Adrenal gland (tissue), 12 donors: ENCODE results near the gene BHLHE23. TPM values are rescaled to one million over a fixed set of nuclear protein-coding genes. Genes with fewer than 3 reads are reported as not detected.

Experiments
- DNase-seq, 7 donors: peaks; one replicate each; pipeline ENCODE4 v3.0.0-alpha.2; 2019 to 2020
- H3K27ac ChIP-seq, 5 donors: fragments of 200-600 bp; sonication (generic) in 4 of 5; 1 replicate in 3 of 5; 2 replicates in 2 of 5; pipeline versions ENCODE4 v1.5.1 to v1.8.0; 2016 to 2020; ENCODE audit warnings: mild to moderate bottlenecking in 1 of 5
- H3K27me3 ChIP-seq: fragments of 200-600 bp; 2 replicates; pipeline ENCODE4 v1.8.0; 2021
- H3K36me3 ChIP-seq, 2 donors: fragments of 200-600 bp; replicated peaks in 1 of 2; 1 replicate in 1 of 2; 2 replicates in 1 of 2; pipeline versions ENCODE4 v1.5.1 to v1.8.0; 2018 to 2022
- H3K4me1 ChIP-seq, 2 donors: fragments of 200-600 bp; replicated peaks in 1 of 2; 1 replicate in 1 of 2; 2 replicates in 1 of 2; pipeline versions ENCODE4 v1.5.1 to v1.8.0; 2018 to 2021
- H3K4me3 ChIP-seq, 4 donors: fragments of 200-600 bp; sonication (generic) in 3 of 4; one replicate each; pipeline ENCODE4 v1.5.1; 2016 to 2018
- H3K9me3 ChIP-seq, 3 donors: fragments of 200-600 bp; sonication (generic) in 1 of 3; replicated peaks in 1 of 3; 1 replicate in 2 of 3; 2 replicates in 1 of 3; pipeline versions ENCODE4 v1.5.1 to v1.8.0; 2016 to 2021
- POLR2A ChIP-seq, 2 donors: fragments of 450-650 bp; IDR thresholded peaks; one replicate each; pipeline ENCODE4 v1.6.1; 2017; ENCODE audit warnings: antibody characterized with exemption in 2 of 2, mild to moderate bottlenecking in 2 of 2, moderate library complexity in 1 of 2
- WGBS, 4 donors: extraction: QIAGEN DNeasy Blood & Tissue Kit in 2 of 4; methylation state at CpG; one replicate each; pipeline versions ENCODE4 v1.1.5 to v1.1.7; 2013 to 2017; 5-methylcytosine and 5-hydroxymethylcytosine counted together
- intact Hi-C, 2 donors: fragments of 100-400 bp; cut with DNase I; formaldehyde crosslinking; loops; one replicate each; pipeline versions ENCODE4 v1.14.1 to v1.15.0; 2022 to 2023
- polyA plus RNA-seq, 3 donors: library from polyadenylated mRNA; stranded (reverse); fragments of 200-250 nt in 2 of 3; fragments of 350-450 nt in 1 of 3; fragmentation: Illumina TruSeq in 1 of 3; extraction: RNeasy Lipid Tissue Mini Kit (QIAGEN cat#74804) in 1 of 3; gene quantifications; one replicate each; pipeline ENCODE4 v1.2.3, GENCODE V29; 2013 to 2014
- total RNA-seq, 9 donors: library from RNA; depleted of rRNA in 4 of 9; stranded (reverse); fragments of >200 nt in 4 of 9; fragments of 120-200 nt in 1 of 9; fragmentation: NEBNext Ultra II Directional in 1 of 9; extraction: Animal tissue kit (Norgen Biotek cat#: 25700) in 1 of 9; gene quantifications; one replicate each; pipeline versions ENCODE4 v1.1.0 to v1.2.4, GENCODE V29; 2013 to 2023
- TF ChIP-seq, protein P1 (sequence below), 6 experiments: fragments of 450-650 bp in 4 of 6; fragments of 200-600 bp in 2 of 6; sonication (generic) in 1 of 6; IDR thresholded peaks; 1 replicate in 5 of 6; 2 replicates in 1 of 6; pipeline versions ENCODE4 v1.5.1 to v1.8.0; 2016 to 2021; ENCODE audit warnings: antibody characterized with exemption in 6 of 6, mild to moderate bottlenecking in 2 of 6, moderate library complexity in 1 of 6
- donor health status: healthy with polysubstance abuse.
- donor health status: Bipolar disorder and iron deficiency.
- donor health status: DM: yes; HTN: yes; CAD: no.
- donor health status: DM: no; HTN: no; CAD: no.
- donor health status: DM: no; HTN: no; CAD: no.
- donor health status: DM: yes; HTN: yes; CAD: no.

BHLHE23 gene
- total and polyA plus RNA-seq, 12 donors, result not detected

- 9 to 16% (median 13%) methylated on average over 17 to 34 of the region's 34 CpGs for WGBS, 4 donors
- intact Hi-C loops, result no loop called here
- Histone ChIP-seq H3K27ac (no peak overlapping the region), H3K9me3 (no peaks in the 10 kb centered on the region), H3K4me3 (no peak overlapping the region), H3K4me1 (no peaks in the 10 kb centered on the region), H3K36me3 (no peaks in the 10 kb centered on the region), H3K27me3 (peaks cover 51% of the 10 kb centered on the region)
- no peak for DNase-seq
- no peak for TF ChIP-seq POLR2A (IDR thresholded peaks at IDR 0.05)
- TF ChIP-seq, protein P1, sequence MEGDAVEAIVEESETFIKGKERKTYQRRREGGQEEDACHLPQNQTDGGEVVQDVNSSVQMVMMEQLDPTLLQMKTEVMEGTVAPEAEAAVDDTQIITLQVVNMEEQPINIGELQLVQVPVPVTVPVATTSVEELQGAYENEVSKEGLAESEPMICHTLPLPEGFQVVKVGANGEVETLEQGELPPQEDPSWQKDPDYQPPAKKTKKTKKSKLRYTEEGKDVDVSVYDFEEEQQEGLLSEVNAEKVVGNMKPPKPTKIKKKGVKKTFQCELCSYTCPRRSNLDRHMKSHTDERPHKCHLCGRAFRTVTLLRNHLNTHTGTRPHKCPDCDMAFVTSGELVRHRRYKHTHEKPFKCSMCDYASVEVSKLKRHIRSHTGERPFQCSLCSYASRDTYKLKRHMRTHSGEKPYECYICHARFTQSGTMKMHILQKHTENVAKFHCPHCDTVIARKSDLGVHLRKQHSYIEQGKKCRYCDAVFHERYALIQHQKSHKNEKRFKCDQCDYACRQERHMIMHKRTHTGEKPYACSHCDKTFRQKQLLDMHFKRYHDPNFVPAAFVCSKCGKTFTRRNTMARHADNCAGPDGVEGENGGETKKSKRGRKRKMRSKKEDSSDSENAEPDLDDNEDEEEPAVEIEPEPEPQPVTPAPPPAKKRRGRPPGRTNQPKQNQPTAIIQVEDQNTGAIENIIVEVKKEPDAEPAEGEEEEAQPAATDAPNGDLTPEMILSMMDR (IDR thresholded peaks at IDR 0.05), result no peak
Measured at GRCh38 chr20:63032861-63033793, 26.4 kb upstream of the BHLHE23 start.

DNA sequence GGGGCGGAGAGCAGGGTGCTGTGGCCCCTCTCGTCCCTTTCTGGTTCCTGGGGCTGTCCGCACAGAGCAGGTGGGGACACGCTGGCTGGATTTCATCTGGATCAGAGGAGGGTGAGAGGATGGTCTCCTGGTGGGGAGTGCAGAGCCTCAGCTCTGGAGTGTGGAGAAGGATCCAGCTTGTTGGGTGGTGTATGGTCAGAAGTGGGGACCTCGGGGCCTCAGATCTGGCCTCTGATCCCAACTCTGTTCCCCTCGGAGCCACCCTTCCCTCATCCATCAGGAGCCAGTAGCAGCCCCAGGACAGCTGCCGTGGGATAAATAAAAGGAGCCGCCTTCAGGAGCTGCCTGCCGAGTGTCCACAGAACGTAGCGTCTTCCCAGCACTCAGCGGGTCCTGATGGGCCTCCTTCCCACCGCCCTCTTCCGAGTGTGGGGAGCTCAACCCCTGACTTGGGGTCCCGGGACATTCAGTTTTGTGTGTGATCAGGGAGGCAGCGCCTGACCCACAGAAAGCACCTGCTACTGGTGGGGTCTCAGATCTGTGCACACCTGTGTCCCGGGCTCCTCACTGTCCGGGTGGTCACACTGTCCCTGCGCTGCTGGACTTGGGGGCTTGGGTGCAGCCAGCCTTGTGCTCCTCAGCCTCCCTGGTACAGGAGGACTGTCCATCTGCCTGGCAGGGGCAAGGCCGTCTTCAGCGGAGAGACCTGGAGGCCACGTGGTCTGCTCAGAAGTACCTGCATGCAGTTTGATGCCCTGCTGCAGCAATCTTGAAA is 25.4 kb upstream of the BHLHE23 start:
- 38 to 61% (median 56%) methylated on average over 9 to 22 of the region's 22 CpGs for WGBS, 4 donors
- TF ChIP-seq POLR2A (IDR thresholded peaks at IDR 0.05), result no peak
- TF ChIP-seq, protein P1 (IDR thresholded peaks at IDR 0.05), result no peak
- Histone ChIP-seq H3K27ac (no peak overlapping the region), H3K9me3 (no peaks in the 10 kb centered on the region), H3K27me3 (peaks cover 57% of the 10 kb centered on the region), H3K36me3 (no peaks in the 10 kb centered on the region), H3K4me3 (no peak overlapping the region), H3K4me1 (no peaks in the 10 kb centered on the region)
- no peak for DNase-seq
- intact Hi-C loops, result no loop called here

- H3K36me3 ChIP-seq, result no peaks in the 10 kb centered on the region
- TF ChIP-seq, protein P1 (IDR thresholded peaks at IDR 0.05), result no peak
- no peak for TF ChIP-seq POLR2A (IDR thresholded peaks at IDR 0.05)
- H3K27ac ChIP-seq, result no peak overlapping the region
- no peaks in the 10 kb centered on the region for H3K4me1 ChIP-seq
- intact Hi-C loops, result no loop called here
- peaks cover 64% of the 10 kb centered on the region for H3K27me3 ChIP-seq
- no peak for DNase-seq
- WGBS, 4 donors, result 57 to 68% (median 60%) methylated on average over 10 to 24 of the region's 24 CpGs
- H3K4me3 ChIP-seq, result no peak overlapping the region
- no peaks in the 10 kb centered on the region for H3K9me3 ChIP-seq
Measured at GRCh38 chr20:63031251-63032014, 24.7 kb upstream of the BHLHE23 start.
